HCT116 (cell line): ENCODE results near the gene PLA2G5.

Experiments used
- EGR1 ChIP-seq: IDR thresholded peaks from 2 replicates; pipeline ENCODE4 v1.6.1; 2012; ENCODE audit warnings: low read depth
- EZH2 ChIP-seq: fragments of 200-600 bp; sonication (generic); IDR thresholded peaks from 2 replicates; pipeline ENCODE4 v1.6.1; 2017; ENCODE audit warnings: antibody characterized with exemption, mixed run types
- FOSL1 ChIP-seq: IDR thresholded peaks from 2 replicates; pipeline ENCODE4 v1.6.1; 2012; ENCODE audit warnings: low read depth
- POLR2A ChIP-seq: IDR thresholded peaks from 2 replicates; pipeline ENCODE4 v1.7.0; 2011; ENCODE audit warnings: borderline replicate concordance; ENCODE audit not compliant: insufficient read depth, insufficient read length; ENCODE audit errors: extremely low read depth
- POLR2AphosphoS5 ChIP-seq: IDR thresholded peaks from 2 replicates; pipeline ENCODE4 v1.6.1; 2011; ENCODE audit warnings: mild to moderate bottlenecking, low read depth, low read length, moderate library complexity
- SRF ChIP-seq: IDR thresholded peaks from 2 replicates; pipeline ENCODE4 v1.6.1; 2012; ENCODE audit warnings: low read depth
- TF ChIP-seq, protein P1 (sequence below), 3 experiments: fragments of 200-600 bp in 1 of 3; sonication (generic) in 1 of 3; IDR thresholded peaks in 2 of 3; conservative IDR thresholded peaks in 1 of 3; 2 replicates each; pipeline ENCODE4 v1.5.1; 2012 to 2017; ENCODE audit warnings: low read depth in 2 of 3, low read length in 2 of 3, antibody characterized with exemption in 1 of 3, borderline replicate concordance in 1 of 3, control low read depth in 1 of 3, mild to moderate bottlenecking in 1 of 3, mixed read lengths in 1 of 3, mixed run types in 1 of 3, moderate library complexity in 1 of 3; ENCODE audit not compliant: insufficient read depth in 1 of 3

DNA sequence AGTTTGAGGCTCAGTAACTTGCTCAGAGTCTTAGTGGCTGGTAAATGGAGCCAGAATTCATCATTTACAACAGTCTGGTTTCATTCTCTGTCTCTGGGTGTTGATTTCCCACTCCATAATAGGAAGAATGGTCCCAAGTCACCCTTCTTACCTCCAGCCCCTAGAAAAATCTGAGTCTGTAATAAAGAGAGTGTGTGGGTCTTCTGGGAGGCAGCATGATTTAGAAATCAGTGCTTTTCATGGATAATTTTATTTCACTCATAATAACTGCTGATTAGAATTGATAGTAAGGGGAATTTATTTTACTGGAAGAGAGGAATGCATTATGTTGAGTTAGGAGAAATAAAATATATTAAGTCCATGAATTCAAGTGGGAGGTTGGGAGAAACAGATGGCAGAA lies 47.2 kb downstream of the PLA2G5 start:
- TF ChIP-seq, protein P1, sequence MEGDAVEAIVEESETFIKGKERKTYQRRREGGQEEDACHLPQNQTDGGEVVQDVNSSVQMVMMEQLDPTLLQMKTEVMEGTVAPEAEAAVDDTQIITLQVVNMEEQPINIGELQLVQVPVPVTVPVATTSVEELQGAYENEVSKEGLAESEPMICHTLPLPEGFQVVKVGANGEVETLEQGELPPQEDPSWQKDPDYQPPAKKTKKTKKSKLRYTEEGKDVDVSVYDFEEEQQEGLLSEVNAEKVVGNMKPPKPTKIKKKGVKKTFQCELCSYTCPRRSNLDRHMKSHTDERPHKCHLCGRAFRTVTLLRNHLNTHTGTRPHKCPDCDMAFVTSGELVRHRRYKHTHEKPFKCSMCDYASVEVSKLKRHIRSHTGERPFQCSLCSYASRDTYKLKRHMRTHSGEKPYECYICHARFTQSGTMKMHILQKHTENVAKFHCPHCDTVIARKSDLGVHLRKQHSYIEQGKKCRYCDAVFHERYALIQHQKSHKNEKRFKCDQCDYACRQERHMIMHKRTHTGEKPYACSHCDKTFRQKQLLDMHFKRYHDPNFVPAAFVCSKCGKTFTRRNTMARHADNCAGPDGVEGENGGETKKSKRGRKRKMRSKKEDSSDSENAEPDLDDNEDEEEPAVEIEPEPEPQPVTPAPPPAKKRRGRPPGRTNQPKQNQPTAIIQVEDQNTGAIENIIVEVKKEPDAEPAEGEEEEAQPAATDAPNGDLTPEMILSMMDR (IDR thresholded peaks at IDR 0.05 in 2 of 3, conservative IDR thresholded peaks at IDR 0.05 in 1 of 3; ENCODE audit: borderline replicate concordance in 1 of 3, insufficient read depth in 1 of 3, low read depth in 2 of 3, low read length in 2 of 3), result no peak
- TF ChIP-seq FOSL1 (no peak), POLR2AphosphoS5 (no peak), EGR1 (no peak), SRF (no peak), EZH2 (no peak), POLR2A (no peak)
